ENCODE measurements around the gene MON1B.

The MON1B gene

GRCh38 chr16:77194295-77195231 is 3.6 kb downstream of the MON1B start:
- Histone ChIP-seq H3K27ac (ENCODE audit: insufficient read depth, low read depth, low read length, poor library complexity, severe bottlenecking) (no peak overlapping the region), H3K36me3 (ENCODE audit: control insufficient read depth, insufficient read depth, low read length) (peaks cover 16% of the 10 kb centered on the region), H3K4me1 (ENCODE audit: control insufficient read depth, insufficient read depth, low read length) (no peaks in the 10 kb centered on the region), H3K27me3 (ENCODE audit: control insufficient read depth, insufficient read depth, low read length, poor library complexity, severe bottlenecking) (no peaks in the 10 kb centered on the region), H3K4me3 (ENCODE audit: insufficient read depth, low read depth, low read length) (no peak overlapping the region), H3K9me3 (ENCODE audit: control insufficient read depth, low read length) (no peaks in the 10 kb centered on the region)
- WGBS, 2 experiments, result 96% methylated on average over 48 of the region's 48 CpGs

DNA sequence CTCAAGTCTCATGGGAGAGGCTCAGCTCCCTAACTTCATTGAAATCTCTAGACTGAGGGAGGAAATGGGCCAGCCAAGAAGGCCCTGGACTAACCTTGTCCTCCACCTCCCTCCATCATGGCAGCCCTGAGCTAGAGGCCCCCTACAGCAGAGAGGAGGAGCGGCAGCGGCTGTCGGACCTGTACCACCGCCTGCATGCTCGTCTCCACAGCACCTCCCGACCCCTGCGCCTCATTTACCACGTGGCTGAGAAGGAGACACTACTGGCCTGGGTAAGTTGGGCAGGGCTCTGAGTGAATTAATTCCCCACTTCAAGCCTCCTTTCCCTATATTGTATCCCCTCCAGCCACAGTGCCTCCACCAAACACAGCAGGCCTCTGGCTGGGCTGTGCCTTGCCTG is 4.4 kb downstream of the MON1B start:
- H3K9me3 ChIP-seq (ENCODE audit: control insufficient read depth, low read length), result no peaks in the 10 kb centered on the region
- H3K4me1 ChIP-seq (ENCODE audit: control insufficient read depth, insufficient read depth, low read length), result no peaks in the 10 kb centered on the region
- no peak overlapping the region for H3K27ac ChIP-seq (ENCODE audit: insufficient read depth, low read depth, low read length, poor library complexity, severe bottlenecking)
- 90 to 94% methylated on average over 8 of the region's 8 CpGs for WGBS, 2 experiments
- no peaks in the 10 kb centered on the region for H3K27me3 ChIP-seq (ENCODE audit: control insufficient read depth, insufficient read depth, low read length, poor library complexity, severe bottlenecking)
- no peak overlapping the region for H3K4me3 ChIP-seq (ENCODE audit: insufficient read depth, low read depth, low read length)
- H3K36me3 ChIP-seq (ENCODE audit: control insufficient read depth, insufficient read depth, low read length), result peaks cover 16% of the 10 kb centered on the region

DNA sequence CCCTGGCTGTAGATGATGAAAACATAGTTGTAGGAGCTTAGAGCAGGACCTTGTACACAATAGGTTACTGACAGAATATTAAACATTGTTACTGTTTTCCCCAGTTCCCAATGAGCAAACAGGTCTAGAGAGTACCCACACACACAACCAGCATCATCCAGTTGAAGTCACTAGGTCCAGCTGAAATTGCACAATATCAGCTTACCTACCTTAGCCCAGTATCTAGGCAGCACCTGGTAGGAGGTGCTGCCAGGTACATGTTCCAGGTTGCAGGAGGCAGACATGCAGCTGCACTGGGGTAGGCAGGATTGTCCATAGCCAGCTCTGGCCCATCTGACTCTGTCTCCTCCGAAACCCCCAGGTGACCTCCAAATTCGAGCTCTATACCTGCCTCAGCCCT is 6.8 kb downstream of the MON1B start:
- Histone ChIP-seq H3K4me3 (ENCODE audit: insufficient read depth, low read depth, low read length) (no peak overlapping the region), H3K27me3 (ENCODE audit: control insufficient read depth, insufficient read depth, low read length, poor library complexity, severe bottlenecking) (no peaks in the 10 kb centered on the region), H3K36me3 (ENCODE audit: control insufficient read depth, insufficient read depth, low read length) (peaks cover 16% of the 10 kb centered on the region), H3K4me1 (ENCODE audit: control insufficient read depth, insufficient read depth, low read length) (no peaks in the 10 kb centered on the region), H3K27ac (ENCODE audit: insufficient read depth, low read depth, low read length, poor library complexity, severe bottlenecking) (no peak overlapping the region), H3K9me3 (ENCODE audit: control insufficient read depth, low read length) (no peaks in the 10 kb centered on the region)
- 93 to 97% methylated on average over 2 of the region's 2 CpGs for WGBS, 2 experiments

DNA sequence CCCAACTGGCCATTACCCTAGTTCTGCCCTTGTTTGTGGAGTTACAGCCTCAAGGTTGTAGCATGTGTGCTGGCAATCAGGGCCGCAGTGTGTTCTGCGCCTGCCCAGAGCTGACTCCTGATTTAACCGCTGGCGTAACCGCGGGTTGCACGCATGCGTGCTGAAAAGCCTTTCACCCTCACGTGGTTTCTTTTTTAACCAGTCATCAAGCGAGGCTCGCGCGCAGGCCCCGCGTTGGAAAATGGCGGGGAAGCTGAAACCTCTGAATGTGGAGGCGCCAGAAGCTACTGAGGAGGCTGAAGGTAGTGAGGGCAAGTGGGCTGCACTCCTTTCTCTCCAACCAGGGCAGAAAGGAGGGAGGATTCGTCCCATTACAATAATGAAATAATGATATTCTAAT is 8.2 kb downstream of the MON1B start, which contains the start of gene SYCE1L:
Gene SYCE1L (plus strand): TSS at position 198 of the 400 bp plus-strand sequence. CDS start 44 bp downstream, at position 242.
- no peaks in the 10 kb centered on the region for H3K9me3 ChIP-seq (ENCODE audit: control insufficient read depth, low read length)
- 93 to 95% methylated on average over 17 of the region's 18 CpGs for WGBS, 2 experiments
- H3K36me3 ChIP-seq (ENCODE audit: control insufficient read depth, insufficient read depth, low read length), result peaks cover 16% of the 10 kb centered on the region
- H3K4me1 ChIP-seq (ENCODE audit: control insufficient read depth, insufficient read depth, low read length), result no peaks in the 10 kb centered on the region
- no peak within 1 kb of the TSS for H3K4me3 ChIP-seq (ENCODE audit: insufficient read depth, low read depth, low read length)
- no peak within 1 kb of the TSS for H3K27ac ChIP-seq (ENCODE audit: insufficient read depth, low read depth, low read length, poor library complexity, severe bottlenecking)
- H3K27me3 ChIP-seq (ENCODE audit: control insufficient read depth, insufficient read depth, low read length, poor library complexity, severe bottlenecking), result no peaks in the 10 kb centered on the region

DNA sequence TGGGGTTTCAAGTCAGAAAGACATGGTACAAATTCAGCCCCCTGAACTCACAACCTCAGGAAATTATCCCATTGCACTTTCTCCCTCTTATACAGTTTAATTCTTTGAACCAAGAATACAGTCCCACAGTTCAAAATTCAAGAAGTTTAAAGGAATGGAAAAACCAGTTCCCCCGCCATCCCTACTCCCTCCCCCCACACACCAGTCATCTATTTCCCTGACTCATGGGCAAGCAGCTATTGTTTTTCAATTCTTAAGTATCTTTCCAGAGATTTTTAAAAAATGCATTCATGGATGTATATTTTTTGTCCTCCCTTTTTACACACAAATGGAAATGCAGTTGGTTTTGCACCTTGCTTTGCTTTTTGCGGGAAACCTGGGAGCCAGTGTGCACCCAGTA is 15.5 kb downstream of the MON1B start:
- Histone ChIP-seq H3K27me3 (ENCODE audit: control insufficient read depth, insufficient read depth, low read length, poor library complexity, severe bottlenecking) (no peaks in the 10 kb centered on the region), H3K9me3 (ENCODE audit: control insufficient read depth, low read length) (no peaks in the 10 kb centered on the region), H3K4me3 (ENCODE audit: insufficient read depth, low read depth, low read length) (no peak overlapping the region), H3K36me3 (ENCODE audit: control insufficient read depth, insufficient read depth, low read length) (no peaks in the 10 kb centered on the region), H3K4me1 (ENCODE audit: control insufficient read depth, insufficient read depth, low read length) (no peaks in the 10 kb centered on the region), H3K27ac (ENCODE audit: insufficient read depth, low read depth, low read length, poor library complexity, severe bottlenecking) (no peak overlapping the region)
- 85 to 86% methylated on average over 2 of the region's 2 CpGs for WGBS, 2 experiments

DNA sequence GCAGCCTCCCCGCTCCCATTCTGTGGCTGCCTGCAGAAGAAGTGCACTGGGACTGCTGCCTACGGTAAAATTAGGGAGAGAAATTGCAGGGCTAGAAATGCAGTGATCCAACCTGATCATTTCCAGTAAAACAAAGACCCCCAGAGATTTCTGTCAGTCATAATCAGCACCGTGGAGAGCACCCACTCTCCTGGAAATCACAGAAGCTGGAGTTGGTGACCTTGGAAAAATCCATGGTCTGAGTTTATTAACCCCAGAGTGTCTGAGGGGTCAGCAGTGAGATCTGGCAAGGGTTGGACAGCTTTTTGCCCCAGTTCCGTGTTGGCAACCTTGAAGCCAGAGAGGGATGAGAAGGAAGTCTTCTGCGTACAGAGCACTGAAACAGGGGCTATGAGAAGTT is 16.0 kb downstream of the MON1B start:
- Histone ChIP-seq H3K27ac (ENCODE audit: insufficient read depth, low read depth, low read length, poor library complexity, severe bottlenecking) (no peak overlapping the region), H3K27me3 (ENCODE audit: control insufficient read depth, insufficient read depth, low read length, poor library complexity, severe bottlenecking) (no peaks in the 10 kb centered on the region), H3K4me3 (ENCODE audit: insufficient read depth, low read depth, low read length) (no peak overlapping the region), H3K36me3 (ENCODE audit: control insufficient read depth, insufficient read depth, low read length) (no peaks in the 10 kb centered on the region), H3K9me3 (ENCODE audit: control insufficient read depth, low read length) (no peaks in the 10 kb centered on the region), H3K4me1 (ENCODE audit: control insufficient read depth, insufficient read depth, low read length) (no peaks in the 10 kb centered on the region)
- 60 to 67% methylated on average over 5 of the region's 5 CpGs for WGBS, 2 experiments

- WGBS, 2 experiments, result 79 to 83% methylated on average over 3 of the region's 3 CpGs
- H3K36me3 ChIP-seq (ENCODE audit: control insufficient read depth, insufficient read depth, low read length), result no peaks in the 10 kb centered on the region
- no peaks in the 10 kb centered on the region for H3K9me3 ChIP-seq (ENCODE audit: control insufficient read depth, low read length)
- no peaks in the 10 kb centered on the region for H3K27me3 ChIP-seq (ENCODE audit: control insufficient read depth, insufficient read depth, low read length, poor library complexity, severe bottlenecking)
- no peaks in the 10 kb centered on the region for H3K4me1 ChIP-seq (ENCODE audit: control insufficient read depth, insufficient read depth, low read length)
- H3K4me3 ChIP-seq (ENCODE audit: insufficient read depth, low read depth, low read length), result no peak overlapping the region
- H3K27ac ChIP-seq (ENCODE audit: insufficient read depth, low read depth, low read length, poor library complexity, severe bottlenecking), result no peak overlapping the region
These were observed 17.4 kb downstream of the MON1B start for GRCh38 chr16:77208382-77208781.

- H3K36me3 ChIP-seq (ENCODE audit: control insufficient read depth, insufficient read depth, low read length), result no peaks in the 10 kb centered on the region
- H3K27me3 ChIP-seq (ENCODE audit: control insufficient read depth, insufficient read depth, low read length, poor library complexity, severe bottlenecking), result no peaks in the 10 kb centered on the region
- no peaks in the 10 kb centered on the region for H3K9me3 ChIP-seq (ENCODE audit: control insufficient read depth, low read length)
- peak overlapping the region; percentile 69 for H3K27ac ChIP-seq (ENCODE audit: insufficient read depth, low read depth, low read length, poor library complexity, severe bottlenecking)
- peak overlapping the region; percentile 39 for H3K4me3 ChIP-seq (ENCODE audit: insufficient read depth, low read depth, low read length)
- 1% methylated on average over 66 of the region's 66 CpGs for WGBS, 2 experiments
- no peaks in the 10 kb centered on the region for H3K4me1 ChIP-seq (ENCODE audit: control insufficient read depth, insufficient read depth, low read length)
These were observed 21.1 kb downstream of the MON1B start for GRCh38 chr16:77211880-77212740.

GRCh38 chr16:77212741-77213541 is 22.0 kb downstream of the MON1B start:
- Histone ChIP-seq H3K4me1 (ENCODE audit: control insufficient read depth, insufficient read depth, low read length) (no peaks in the 10 kb centered on the region), H3K9me3 (ENCODE audit: control insufficient read depth, low read length) (no peaks in the 10 kb centered on the region), H3K27me3 (ENCODE audit: control insufficient read depth, insufficient read depth, low read length, poor library complexity, severe bottlenecking) (no peaks in the 10 kb centered on the region), H3K4me3 (ENCODE audit: insufficient read depth, low read depth, low read length) (peak overlapping the region; percentile 39), H3K36me3 (ENCODE audit: control insufficient read depth, insufficient read depth, low read length) (no peaks in the 10 kb centered on the region), H3K27ac (ENCODE audit: insufficient read depth, low read depth, low read length, poor library complexity, severe bottlenecking) (peak overlapping the region; percentile 69)
- WGBS, 2 experiments, result 20 to 22% methylated on average over 62 of the region's 62 CpGs
